Subcutaneous adipose tissue (tissue), 4 donors: ENCODE data around the gene SNX25. TPM values are rescaled to one million over a fixed set of nuclear protein-coding genes. Genes with fewer than 3 reads are reported as not detected.

ENCODE experiments used
- CTCF ChIP-seq: fragments of 450-650 bp; IDR thresholded peaks from one replicate; pipeline ENCODE4 v1.5.1; 2016; ENCODE audit warnings: low read depth, mild to moderate bottlenecking, control low read depth, antibody characterized with exemption, moderate library complexity
- total RNA-seq, 4 donors: library from RNA; depleted of rRNA; stranded (reverse); fragments of >200 nt; gene quantifications; one replicate each; pipeline ENCODE4 v1.1.0, GENCODE V29; 2016

The SNX25 gene
- total RNA-seq, 4 donors from 2014 or later, result 10.2 to 24.1 (median 14.0) TPM

DNA sequence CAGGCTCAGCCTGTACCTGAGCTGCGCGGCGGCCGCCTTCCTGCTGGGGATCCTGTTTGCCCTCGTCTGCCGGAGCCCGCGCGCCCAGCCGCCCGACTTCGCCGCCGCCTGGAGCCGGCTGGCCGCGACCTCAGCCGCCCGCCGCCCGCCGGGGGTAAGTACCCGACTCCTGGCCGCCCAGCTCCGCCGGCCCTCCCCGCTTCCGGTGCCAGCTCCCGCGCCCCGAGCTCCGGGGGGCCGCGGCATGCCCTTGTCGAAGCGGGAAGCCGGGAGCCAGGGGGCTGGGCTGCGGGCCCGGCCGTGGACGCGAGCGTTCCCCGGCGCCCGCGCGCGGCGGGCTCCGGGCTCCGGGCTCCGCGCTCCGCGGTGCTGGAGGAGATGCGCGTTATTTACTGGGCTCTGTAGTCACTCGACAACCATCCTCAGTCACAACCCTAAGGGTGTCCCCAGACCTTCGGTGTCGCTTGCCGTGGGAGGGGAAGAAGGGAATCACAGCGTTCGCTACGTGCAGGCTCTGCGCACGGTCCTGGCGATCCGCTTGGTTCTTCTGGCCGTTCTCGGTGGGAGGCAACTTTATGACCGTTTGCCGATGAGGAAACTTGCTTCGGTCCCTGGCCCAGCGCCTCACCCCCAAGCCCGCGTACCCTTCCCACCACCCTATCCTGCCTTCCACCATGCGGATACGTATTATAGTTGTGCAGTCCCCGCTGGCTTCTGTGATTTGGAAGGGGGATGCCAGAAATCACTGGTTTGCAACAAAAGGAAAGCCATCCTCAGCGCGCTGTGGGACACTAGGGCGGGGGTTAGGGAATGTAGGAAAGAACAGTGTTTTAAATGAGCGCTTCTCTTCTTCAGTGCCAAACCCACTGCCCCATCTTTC, 944 bp downstream of the SNX25 start:
- TF ChIP-seq CTCF, result no peak

DNA sequence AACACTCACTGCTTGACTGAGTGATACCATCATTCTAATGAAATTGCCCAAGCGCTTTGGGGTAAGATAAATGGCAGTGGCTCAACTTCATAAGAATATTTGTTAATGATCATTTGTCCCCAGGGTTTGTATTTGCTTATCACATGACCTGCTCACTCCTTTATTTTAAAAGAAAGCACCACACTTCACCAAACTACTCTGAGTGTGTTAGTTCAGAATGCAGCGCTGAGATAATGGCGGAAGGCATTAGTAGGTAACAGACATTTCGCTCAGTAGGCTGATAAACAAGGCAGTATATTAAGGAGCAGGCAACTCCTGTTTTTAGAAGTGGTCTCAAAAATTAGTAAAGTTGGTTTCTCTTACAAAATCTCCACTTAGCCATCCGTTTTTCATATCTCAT, 1.6 kb downstream of the SNX25 start:
- no peak for TF ChIP-seq CTCF

GRCh38 chr4:185211641-185212040, 2.2 kb downstream of the SNX25 start:
- TF ChIP-seq CTCF, result no peak

- no peak for TF ChIP-seq CTCF
These were observed 3.2 kb downstream of the SNX25 start for GRCh38 chr4:185212581-185212980.

GRCh38 chr4:185213877-185214276, 4.5 kb downstream of the SNX25 start:
- TF ChIP-seq CTCF, result no peak

GRCh38 chr4:185215261-185215660, 5.9 kb downstream of the SNX25 start:
- TF ChIP-seq CTCF, result no peak

DNA sequence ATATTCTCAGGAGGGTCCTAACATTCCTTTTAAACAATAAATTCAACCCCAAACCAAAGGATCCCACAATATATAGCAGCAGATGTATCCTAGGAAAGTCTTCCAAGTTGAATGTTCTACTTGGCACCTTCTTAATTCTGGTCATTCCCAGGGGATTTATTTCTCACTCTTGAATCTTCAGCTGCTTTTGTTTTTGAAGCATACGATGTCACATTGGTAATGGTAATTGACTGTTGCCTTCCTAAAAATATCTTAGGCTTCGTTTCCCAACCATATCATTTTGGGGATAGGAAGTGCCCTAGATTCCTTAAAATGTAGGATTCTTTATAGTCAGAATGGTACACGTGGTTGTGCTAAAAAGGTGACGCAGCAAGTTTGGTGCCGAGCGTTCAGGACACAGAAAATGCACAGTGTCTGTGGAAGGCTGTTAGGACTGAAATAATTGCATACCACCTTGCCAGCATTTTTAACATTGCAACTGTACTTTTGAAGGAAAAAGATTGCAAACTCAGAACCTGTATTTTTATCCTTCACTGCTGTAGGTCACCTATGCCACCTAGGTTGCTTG, 8.1 kb downstream of the SNX25 start:
- no peak for TF ChIP-seq CTCF
